ENCODE results near the gene TCTN1. TPM values are rescaled to one million over a fixed set of nuclear protein-coding genes. Genes with fewer than 3 reads are reported as not detected.

The TCTN1 gene
- 22.9 and 24.9 TPM in 2 replicates for total RNA-seq

GRCh38 chr12:110613771-110614684 lies at the start of gene TCTN1:
Gene TCTN1, plus strand, starts transcription at chr12:110614129. Its CDS starts 54 bp downstream, at chr12:110614183.

GRCh38 chr12:110583137-110584059 lies 30.5 kb upstream of the TCTN1 start, which contains the start of gene PPTC7:
Gene PPTC7, minus strand, starts transcription at chr12:110583318. Its CDS starts 287 bp downstream, at chr12:110583031.

GRCh38 chr12:110688446-110689280 lies 74.7 kb downstream of the TCTN1 start, which contains the start of gene HVCN1:
Gene HVCN1, minus strand, starts transcription at chr12:110689115. Its CDS starts 5,870 bp downstream, at chr12:110683245.

Other genes with a start within 250 kb of the TCTN1 start
- 38.3 and 94.9 TPM in 2 replicates for gene ANAPC7, start 210.4 kb upstream of the TCTN1 start, total RNA-seq
- gene ARPC3, start 163.8 kb upstream of the TCTN1 start, total RNA-seq: 271 and 280 TPM in 2 replicates
- 14.0 and 19.1 TPM in 2 replicates for gene GPN3, start 145.9 kb upstream of the TCTN1 start, total RNA-seq
- 14.6 and 16.6 TPM in 2 replicates for gene FAM216A, start 145.3 kb upstream of the TCTN1 start, total RNA-seq
- gene VPS29, start 112.0 kb upstream of the TCTN1 start, total RNA-seq: 46.8 and 51.7 TPM in 2 replicates
- gene RAD9B, start 111.8 kb upstream of the TCTN1 start, total RNA-seq: under 0.01 and 0.78 TPM in 2 replicates
- gene PPTC7, start 30.8 kb upstream of the TCTN1 start, total RNA-seq: 6.2 and 10.4 TPM in 2 replicates
- gene HVCN1, start 75.0 kb downstream of the TCTN1 start, total RNA-seq: 2.7 and 3.6 TPM in 2 replicates
- gene PPP1CC, start 128.8 kb downstream of the TCTN1 start, total RNA-seq: 72.2 and 93.4 TPM in 2 replicates
- gene CCDC63, start 232.9 kb downstream of the TCTN1 start, total RNA-seq: not detected in 2 replicates

Measured in smooth muscle cell of the umbilical artery (primary cell).